ENCODE results near the gene MYO1H. TPM values are rescaled to one million over a fixed set of nuclear protein-coding genes. Genes with fewer than 3 reads are reported as not detected.

MYO1H gene
- total and polyA plus RNA-seq, 2 of the 13 experiments (the other 11 are each of a cell fraction or from before 2014, with no cell fraction given): not detected

DNA sequence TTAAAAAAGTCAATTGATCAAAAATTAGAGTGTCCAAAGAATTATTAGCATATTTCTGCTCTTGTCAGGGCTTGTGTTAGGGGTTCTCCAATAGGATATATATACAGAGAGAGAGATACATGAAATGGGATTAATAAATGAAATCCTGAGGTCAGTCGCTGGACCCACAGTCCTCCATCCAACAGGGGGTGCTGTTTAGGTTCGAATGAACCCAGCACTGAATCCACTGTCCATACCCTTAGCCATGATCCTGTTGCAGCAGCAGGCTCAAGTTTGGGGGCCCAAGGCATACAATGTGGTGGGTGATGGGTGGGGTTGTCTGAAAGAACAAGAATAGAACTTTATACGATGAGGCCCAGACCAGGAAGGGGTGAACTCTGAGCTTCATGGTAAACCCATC lies 780 bp upstream of the MYO1H start:
- POLR2A ChIA-PET: no interaction called here
- H3K79me2 ChIP-seq (ENCODE audit: insufficient read depth, low read length): no peaks in the 10 kb centered on the region
- no peak overlapping the region for H3K9ac ChIP-seq (ENCODE audit: insufficient read depth, low read depth, low read length)
- H4K20me1 ChIP-seq (ENCODE audit: insufficient read depth, low read length): no peaks in the 10 kb centered on the region
- no peaks in the 10 kb centered on the region for H3K36me3 ChIP-seq (replicated peaks in 1 of 2; ENCODE audit: control insufficient read depth in 1 of 2, insufficient read depth in 2 of 2, low read length in 2 of 2)
- no peak overlapping the region for H3K4me2 ChIP-seq (ENCODE audit: low read depth, low read length)
- FAIRE-seq (no peak), DNase-seq (ENCODE audit: low spot score) (no peak), ATAC-seq (no peak)
- in situ Hi-C loops (cut with HindIII; ENCODE audit: extremely low pct_ligation_motif_present, low pct_unique_long_range_greater_than_20kb): no loop called here
- intact Hi-C loops (cut with micrococcal nuclease; ENCODE audit: unreplicated experiment): no loop called here
- no peak overlapping the region for H2AFZ ChIP-seq (ENCODE audit: low read length)
- WGBS (ENCODE audit: low lambda C conversion rate): 52% methylated on average over 3 of the region's 3 CpGs
- H3K4me1 ChIP-seq (ENCODE audit: insufficient read depth, low read length): no peaks in the 10 kb centered on the region
- no peaks in the 10 kb centered on the region for H3K9me3 ChIP-seq (ENCODE audit: low read length)
- H3K27ac ChIP-seq (ENCODE audit: extremely low read length, insufficient read depth, low read length): no peak overlapping the region
- CTCF ChIA-PET (ENCODE audit: low intra/inter-chr PET ratio, low total read pairs): no interaction called here
- TF ChIP-seq ZNF367 (CRISPR knock-in tag; IDR thresholded peaks at IDR 0.05; ENCODE audit: borderline replicate concordance) (no peak), ZMYM4 (CRISPR knock-in tag; IDR thresholded peaks at IDR 0.05) (no peak), SAP130 (CRISPR knock-in tag; IDR thresholded peaks at IDR 0.05; ENCODE audit: low read depth) (no peak)
- TF ChIP-seq, protein P1, sequence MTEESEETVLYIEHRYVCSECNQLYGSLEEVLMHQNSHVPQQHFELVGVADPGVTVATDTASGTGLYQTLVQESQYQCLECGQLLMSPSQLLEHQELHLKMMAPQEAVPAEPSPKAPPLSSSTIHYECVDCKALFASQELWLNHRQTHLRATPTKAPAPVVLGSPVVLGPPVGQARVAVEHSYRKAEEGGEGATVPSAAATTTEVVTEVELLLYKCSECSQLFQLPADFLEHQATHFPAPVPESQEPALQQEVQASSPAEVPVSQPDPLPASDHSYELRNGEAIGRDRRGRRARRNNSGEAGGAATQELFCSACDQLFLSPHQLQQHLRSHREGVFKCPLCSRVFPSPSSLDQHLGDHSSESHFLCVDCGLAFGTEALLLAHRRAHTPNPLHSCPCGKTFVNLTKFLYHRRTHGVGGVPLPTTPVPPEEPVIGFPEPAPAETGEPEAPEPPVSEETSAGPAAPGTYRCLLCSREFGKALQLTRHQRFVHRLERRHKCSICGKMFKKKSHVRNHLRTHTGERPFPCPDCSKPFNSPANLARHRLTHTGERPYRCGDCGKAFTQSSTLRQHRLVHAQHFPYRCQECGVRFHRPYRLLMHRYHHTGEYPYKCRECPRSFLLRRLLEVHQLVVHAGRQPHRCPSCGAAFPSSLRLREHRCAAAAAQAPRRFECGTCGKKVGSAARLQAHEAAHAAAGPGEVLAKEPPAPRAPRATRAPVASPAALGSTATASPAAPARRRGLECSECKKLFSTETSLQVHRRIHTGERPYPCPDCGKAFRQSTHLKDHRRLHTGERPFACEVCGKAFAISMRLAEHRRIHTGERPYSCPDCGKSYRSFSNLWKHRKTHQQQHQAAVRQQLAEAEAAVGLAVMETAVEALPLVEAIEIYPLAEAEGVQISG (CRISPR knock-in tag; IDR thresholded peaks at IDR 0.05): peak; percentile 89
- no TSS peak for BruUV-seq (replicated peaks)
- no peaks in the 10 kb centered on the region for H3K27me3 ChIP-seq (ENCODE audit: control insufficient read depth in 1 of 2, insufficient read depth in 2 of 2, low read length in 2 of 2)
- H3K4me3 ChIP-seq (replicated peaks in 1 of 3; ENCODE audit: insufficient read depth in 1 of 3, low read depth in 2 of 3, low read length in 3 of 3): no peak overlapping the region

DNA sequence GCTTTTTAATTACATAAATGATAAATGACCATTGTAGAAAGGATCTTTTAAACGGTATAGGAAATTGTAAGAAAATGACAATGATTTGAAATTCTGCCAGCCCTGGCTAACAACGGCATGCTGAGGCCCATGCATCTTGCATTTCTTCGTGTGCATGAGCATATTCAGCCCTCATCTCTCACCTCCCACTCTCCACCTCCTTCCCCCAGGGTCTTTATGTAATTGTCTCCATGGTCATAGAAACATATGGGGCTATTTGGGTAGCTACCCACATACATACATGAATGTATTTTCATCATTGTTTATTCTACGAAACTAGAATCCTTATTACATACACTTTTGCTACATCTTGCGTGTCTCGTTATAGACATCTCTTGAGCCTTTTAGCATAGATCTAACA lies 4.5 kb downstream of the MYO1H start:
- WGBS (ENCODE audit: low lambda C conversion rate): 25% methylated on average over 6 of the region's 6 CpGs
- Histone ChIP-seq H3K79me2 (ENCODE audit: insufficient read depth, low read length) (no peaks in the 10 kb centered on the region), H3K27me3 (ENCODE audit: control insufficient read depth in 1 of 2, insufficient read depth in 2 of 2, low read length in 2 of 2) (peaks cover 0 to 4% of the 10 kb centered on the region in 2 experiments; a peak in 1 of 5 replicates), H2AFZ (ENCODE audit: low read length) (no peak overlapping the region), H3K4me2 (ENCODE audit: low read depth, low read length) (no peak overlapping the region), H3K36me3 (replicated peaks in 1 of 2; ENCODE audit: control insufficient read depth in 1 of 2, insufficient read depth in 2 of 2, low read length in 2 of 2) (no peaks in the 10 kb centered on the region), H3K9ac (ENCODE audit: insufficient read depth, low read depth, low read length) (no peak overlapping the region), H3K27ac (ENCODE audit: extremely low read length, insufficient read depth, low read length) (no peak overlapping the region), H4K20me1 (ENCODE audit: insufficient read depth, low read length) (no peaks in the 10 kb centered on the region), H3K9me3 (ENCODE audit: low read length) (no peaks in the 10 kb centered on the region), H3K4me3 (replicated peaks in 1 of 3; ENCODE audit: insufficient read depth in 1 of 3, low read depth in 2 of 3, low read length in 3 of 3) (no peak overlapping the region), H3K4me1 (ENCODE audit: insufficient read depth, low read length) (no peaks in the 10 kb centered on the region)
- no peak for FAIRE-seq
- intact Hi-C loops (cut with micrococcal nuclease; ENCODE audit: unreplicated experiment) (no loop called here), in situ Hi-C loops (cut with HindIII; ENCODE audit: extremely low pct_ligation_motif_present, low pct_unique_long_range_greater_than_20kb) (no loop called here)
- DNase-seq (ENCODE audit: low spot score): no peak
- no TSS peak for BruUV-seq (replicated peaks)
- ChIA-PET CTCF (ENCODE audit: low intra/inter-chr PET ratio, low total read pairs) (no interaction called here), POLR2A (no interaction called here)
- ATAC-seq: no peak
- TF ChIP-seq IKZF4 (CRISPR knock-in tag; IDR thresholded peaks at IDR 0.05; ENCODE audit: borderline replicate concordance, low read depth, not compliant biosample characterization) (no peak), MED1 (CRISPR knock-in tag; IDR thresholded peaks at IDR 0.05) (no peak), RARA (CRISPR knock-in tag; IDR thresholded peaks at IDR 0.05) (no peak), TCF7L2 (IDR thresholded peaks at IDR 0.05; ENCODE audit: low read depth, low read length) (no peak)
- TF ChIP-seq, protein P2, sequence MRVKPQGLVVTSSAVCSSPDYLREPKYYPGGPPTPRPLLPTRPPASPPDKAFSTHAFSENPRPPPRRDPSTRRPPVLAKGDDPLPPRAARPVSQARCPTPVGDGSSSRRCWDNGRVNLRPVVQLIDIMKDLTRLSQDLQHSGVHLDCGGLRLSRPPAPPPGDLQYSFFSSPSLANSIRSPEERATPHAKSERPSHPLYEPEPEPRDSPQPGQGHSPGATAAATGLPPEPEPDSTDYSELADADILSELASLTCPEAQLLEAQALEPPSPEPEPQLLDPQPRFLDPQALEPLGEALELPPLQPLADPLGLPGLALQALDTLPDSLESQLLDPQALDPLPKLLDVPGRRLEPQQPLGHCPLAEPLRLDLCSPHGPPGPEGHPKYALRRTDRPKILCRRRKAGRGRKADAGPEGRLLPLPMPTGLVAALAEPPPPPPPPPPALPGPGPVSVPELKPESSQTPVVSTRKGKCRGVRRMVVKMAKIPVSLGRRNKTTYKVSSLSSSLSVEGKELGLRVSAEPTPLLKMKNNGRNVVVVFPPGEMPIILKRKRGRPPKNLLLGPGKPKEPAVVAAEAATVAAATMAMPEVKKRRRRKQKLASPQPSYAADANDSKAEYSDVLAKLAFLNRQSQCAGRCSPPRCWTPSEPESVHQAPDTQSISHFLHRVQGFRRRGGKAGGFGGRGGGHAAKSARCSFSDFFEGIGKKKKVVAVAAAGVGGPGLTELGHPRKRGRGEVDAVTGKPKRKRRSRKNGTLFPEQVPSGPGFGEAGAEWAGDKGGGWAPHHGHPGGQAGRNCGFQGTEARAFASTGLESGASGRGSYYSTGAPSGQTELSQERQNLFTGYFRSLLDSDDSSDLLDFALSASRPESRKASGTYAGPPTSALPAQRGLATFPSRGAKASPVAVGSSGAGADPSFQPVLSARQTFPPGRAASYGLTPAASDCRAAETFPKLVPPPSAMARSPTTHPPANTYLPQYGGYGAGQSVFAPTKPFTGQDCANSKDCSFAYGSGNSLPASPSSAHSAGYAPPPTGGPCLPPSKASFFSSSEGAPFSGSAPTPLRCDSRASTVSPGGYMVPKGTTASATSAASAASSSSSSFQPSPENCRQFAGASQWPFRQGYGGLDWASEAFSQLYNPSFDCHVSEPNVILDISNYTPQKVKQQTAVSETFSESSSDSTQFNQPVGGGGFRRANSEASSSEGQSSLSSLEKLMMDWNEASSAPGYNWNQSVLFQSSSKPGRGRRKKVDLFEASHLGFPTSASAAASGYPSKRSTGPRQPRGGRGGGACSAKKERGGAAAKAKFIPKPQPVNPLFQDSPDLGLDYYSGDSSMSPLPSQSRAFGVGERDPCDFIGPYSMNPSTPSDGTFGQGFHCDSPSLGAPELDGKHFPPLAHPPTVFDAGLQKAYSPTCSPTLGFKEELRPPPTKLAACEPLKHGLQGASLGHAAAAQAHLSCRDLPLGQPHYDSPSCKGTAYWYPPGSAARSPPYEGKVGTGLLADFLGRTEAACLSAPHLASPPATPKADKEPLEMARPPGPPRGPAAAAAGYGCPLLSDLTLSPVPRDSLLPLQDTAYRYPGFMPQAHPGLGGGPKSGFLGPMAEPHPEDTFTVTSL (CRISPR knock-in tag; IDR thresholded peaks at IDR 0.05; ENCODE audit: borderline replicate concordance): no peak

Data from HepG2 (cell line).